Neural cell (in vitro differentiated cells): ENCODE measurements around the gene AZU1. TPM values are rescaled to one million over a fixed set of nuclear protein-coding genes. Genes with fewer than 3 reads are reported as not detected.

ENCODE experiments used
- H2AFZ ChIP-seq: fragments of 200-600, 300-800 bp; sonication (generic), shearing (Covaris generic); 2 replicates; pipeline ENCODE4 v1.6.0; 2014; ENCODE audit warnings: low read depth, mild to moderate bottlenecking, antibody characterized with exemption, low read length, moderate library complexity
- H3F3A ChIP-seq: fragments of 200-600 bp; shearing (Covaris generic); 2 replicates; pipeline ENCODE4 v1.6.1; 2016; ENCODE audit warnings: mild to moderate bottlenecking, moderate library complexity, mixed read lengths, antibody characterized with exemption, low read length; ENCODE audit not compliant: insufficient read depth, poor library complexity, severe bottlenecking
- H3K27ac ChIP-seq: fragments of 200-600, 300-800 bp; sonication (generic), shearing (Covaris generic); 2 replicates; pipeline ENCODE4 v1.5.1; 2014; ENCODE audit warnings: mild to moderate bottlenecking, low read length, moderate library complexity
- H3K27me3 ChIP-seq: fragments of 300-800, 200-600 bp; sonication (generic), shearing (Covaris generic); 2 replicates; pipeline ENCODE4 v1.6.0; 2014; ENCODE audit warnings: mild to moderate bottlenecking, low read depth, low read length, moderate library complexity; ENCODE audit not compliant: insufficient read depth
- H3K36me3 ChIP-seq: fragments of 300-800, 200-600 bp; sonication (generic), shearing (Covaris generic); 2 replicates; pipeline ENCODE4 v1.5.1; 2014; ENCODE audit warnings: mild to moderate bottlenecking, antibody characterized with exemption, low read length, moderate library complexity; ENCODE audit not compliant: insufficient read depth
- H3K4me2 ChIP-seq: fragments of 300-800, 200-600 bp; sonication (generic), shearing (Covaris generic); 2 replicates; pipeline ENCODE4 v1.6.0; 2014; ENCODE audit warnings: mild to moderate bottlenecking, low read length
- H3K4me3 ChIP-seq: fragments of 300-800, 200-600 bp; sonication (generic), shearing (Covaris generic); 2 replicates; pipeline ENCODE4 v1.5.1; 2014; ENCODE audit warnings: mild to moderate bottlenecking, low read length, moderate library complexity
- H3K79me2 ChIP-seq: fragments of 200-600 bp; shearing (Covaris generic); replicated peaks from 2 replicates; pipeline ENCODE4 v1.6.0; 2014; ENCODE audit warnings: mild to moderate bottlenecking, low read length, moderate library complexity; ENCODE audit not compliant: insufficient read depth
- H3K9ac ChIP-seq: fragments of 300-800, 200-600 bp; sonication (generic), shearing (Covaris generic); 2 replicates; pipeline ENCODE4 v1.6.1; 2016; ENCODE audit warnings: mild to moderate bottlenecking, low read length, mixed read lengths
- H3K9me2 ChIP-seq: fragments of 200-600 bp; shearing (Covaris generic); 2 replicates; pipeline ENCODE4 v1.6.1; 2016; ENCODE audit warnings: mild to moderate bottlenecking, low read length, mixed read lengths; ENCODE audit not compliant: insufficient read depth
- H3K9me3 ChIP-seq: fragments of 200-600, 300-800 bp; sonication (generic), shearing (Covaris generic); 2 replicates; pipeline ENCODE4 v1.6.1; 2016; ENCODE audit warnings: mild to moderate bottlenecking, mixed run types, low read length, moderate library complexity, mixed read lengths
- H4K20me1 ChIP-seq: fragments of 200-600 bp; shearing (Covaris generic); 2 replicates; pipeline ENCODE4 v1.6.1; 2016; ENCODE audit warnings: mild to moderate bottlenecking, mixed run types; ENCODE audit not compliant: insufficient read depth
- EP300 ChIP-seq: fragments of 450-650 bp; conservative IDR thresholded peaks from 2 replicates; pipeline ENCODE4 v1.6.1; 2014; ENCODE audit warnings: antibody characterized with exemption, mild to moderate bottlenecking, moderate library complexity; ENCODE audit not compliant: poor library complexity, severe bottlenecking
- EZH2 ChIP-seq: fragments of 200-600, 300-800 bp; shearing (Covaris generic), sonication (generic); IDR thresholded peaks from 2 replicates; pipeline ENCODE4 v1.6.1; 2014; ENCODE audit warnings: antibody characterized with exemption, low read length, borderline replicate concordance, mild to moderate bottlenecking; ENCODE audit not compliant: insufficient read depth, poor library complexity, severe bottlenecking
- MXI1 ChIP-seq: fragments of 450-650 bp; conservative IDR thresholded peaks from 2 replicates; pipeline ENCODE4 v1.6.1; 2014; ENCODE audit warnings: antibody characterized with exemption, mild to moderate bottlenecking; ENCODE audit not compliant: poor library complexity, severe bottlenecking
- POLR2AphosphoS5 ChIP-seq: IDR thresholded peaks from 2 replicates; pipeline ENCODE4 v1.6.1; 2012
- RAD21 ChIP-seq: fragments of 450-650 bp; conservative IDR thresholded peaks from 2 replicates; pipeline ENCODE4 v1.6.1; 2014; ENCODE audit warnings: antibody characterized with exemption, mild to moderate bottlenecking, moderate library complexity
- SMC3 ChIP-seq: fragments of 450-650 bp; conservative IDR thresholded peaks from 2 replicates; pipeline ENCODE4 v1.6.1; 2014; ENCODE audit warnings: antibody characterized with exemption, mild to moderate bottlenecking, moderate library complexity; ENCODE audit not compliant: poor library complexity
- TAF1 ChIP-seq: IDR thresholded peaks from 2 replicates; pipeline ENCODE4 v1.6.1; 2012; ENCODE audit warnings: low read depth
- polyA plus RNA-seq: library from polyadenylated mRNA; depleted of rRNA; stranded (reverse); fragments of >200 nt; gene quantifications from 2 replicates; pipeline ENCODE4 v1.2.3, GENCODE V29; 2014
- TF ChIP-seq, protein P1 (sequence below): fragments of 450-650 bp; IDR thresholded peaks from 2 replicates; pipeline ENCODE4 v1.5.1; 2014; ENCODE audit warnings: antibody characterized with exemption, mild to moderate bottlenecking, moderate library complexity; ENCODE audit not compliant: poor library complexity, severe bottlenecking
- TF ChIP-seq, protein P2 (sequence below): IDR thresholded peaks from 2 replicates; pipeline ENCODE4 v1.6.1; 2012; ENCODE audit warnings: borderline replicate concordance

Gene AZU1
- polyA plus RNA-seq, 1 donor from 2014 or later: 1.1 TPM

DNA sequence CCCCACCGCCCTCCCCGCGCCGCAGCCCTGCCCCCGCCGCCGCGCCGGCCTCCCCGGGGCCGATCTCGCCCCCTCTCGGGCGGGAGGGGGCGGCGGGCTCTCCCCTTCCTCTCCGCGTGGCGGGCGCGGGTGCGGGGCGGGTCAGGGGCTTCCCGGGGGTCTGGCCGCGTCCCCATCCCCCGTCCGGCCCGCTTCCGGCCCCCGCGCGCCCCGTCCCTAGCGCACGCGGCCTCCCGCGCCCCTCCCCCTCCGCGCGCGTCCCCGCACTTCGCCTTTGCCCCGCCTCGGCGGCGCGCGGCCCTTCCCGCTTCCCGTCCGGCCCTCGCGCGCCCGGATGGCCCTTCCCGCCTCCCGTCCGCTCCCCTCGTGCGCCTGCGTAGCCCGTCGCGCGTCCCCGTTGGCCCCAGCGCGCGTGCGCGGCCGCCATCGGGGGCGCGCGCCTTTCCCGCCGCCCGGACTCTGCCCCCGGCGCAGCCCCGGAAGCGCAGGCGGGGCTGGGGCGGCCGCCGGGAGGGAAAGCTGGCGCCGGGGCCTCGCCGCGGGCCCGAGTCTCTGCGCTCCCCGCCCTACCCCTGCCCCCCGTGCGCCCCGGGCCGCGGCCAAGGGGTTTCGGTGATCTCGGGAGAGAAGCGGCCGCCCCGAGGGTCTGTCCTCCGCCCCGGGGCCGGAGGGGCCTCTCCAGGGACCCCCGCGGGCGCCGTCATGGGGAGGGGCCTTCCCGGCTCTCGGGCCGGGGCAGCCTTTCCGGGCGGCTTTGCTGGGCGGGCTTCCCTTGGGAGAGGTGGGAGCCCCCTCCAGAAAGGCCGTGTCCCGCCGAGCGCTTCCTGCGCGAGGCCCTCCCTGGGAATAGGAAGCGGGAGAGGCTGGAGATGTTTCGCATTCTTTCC lies 29.9 kb upstream of the AZU1 start:
- no peak overlapping the region for H2AFZ ChIP-seq
- no peaks in the 10 kb centered on the region for H3K27me3 ChIP-seq
- H3F3A ChIP-seq: no peaks in the 10 kb centered on the region
- peaks cover 37% of the 10 kb centered on the region for H4K20me1 ChIP-seq
- H3K36me3 ChIP-seq: no peaks in the 10 kb centered on the region
- peak overlapping the region; percentile 80 for H3K4me3 ChIP-seq
- no peaks in the 10 kb centered on the region for H3K9me2 ChIP-seq
- H3K79me2 ChIP-seq: peaks cover 47% of the 10 kb centered on the region
- H3K27ac ChIP-seq: peak overlapping the region; percentile 62
- TF ChIP-seq, protein P1, sequence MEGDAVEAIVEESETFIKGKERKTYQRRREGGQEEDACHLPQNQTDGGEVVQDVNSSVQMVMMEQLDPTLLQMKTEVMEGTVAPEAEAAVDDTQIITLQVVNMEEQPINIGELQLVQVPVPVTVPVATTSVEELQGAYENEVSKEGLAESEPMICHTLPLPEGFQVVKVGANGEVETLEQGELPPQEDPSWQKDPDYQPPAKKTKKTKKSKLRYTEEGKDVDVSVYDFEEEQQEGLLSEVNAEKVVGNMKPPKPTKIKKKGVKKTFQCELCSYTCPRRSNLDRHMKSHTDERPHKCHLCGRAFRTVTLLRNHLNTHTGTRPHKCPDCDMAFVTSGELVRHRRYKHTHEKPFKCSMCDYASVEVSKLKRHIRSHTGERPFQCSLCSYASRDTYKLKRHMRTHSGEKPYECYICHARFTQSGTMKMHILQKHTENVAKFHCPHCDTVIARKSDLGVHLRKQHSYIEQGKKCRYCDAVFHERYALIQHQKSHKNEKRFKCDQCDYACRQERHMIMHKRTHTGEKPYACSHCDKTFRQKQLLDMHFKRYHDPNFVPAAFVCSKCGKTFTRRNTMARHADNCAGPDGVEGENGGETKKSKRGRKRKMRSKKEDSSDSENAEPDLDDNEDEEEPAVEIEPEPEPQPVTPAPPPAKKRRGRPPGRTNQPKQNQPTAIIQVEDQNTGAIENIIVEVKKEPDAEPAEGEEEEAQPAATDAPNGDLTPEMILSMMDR: no peak
- TF ChIP-seq, protein P2, sequence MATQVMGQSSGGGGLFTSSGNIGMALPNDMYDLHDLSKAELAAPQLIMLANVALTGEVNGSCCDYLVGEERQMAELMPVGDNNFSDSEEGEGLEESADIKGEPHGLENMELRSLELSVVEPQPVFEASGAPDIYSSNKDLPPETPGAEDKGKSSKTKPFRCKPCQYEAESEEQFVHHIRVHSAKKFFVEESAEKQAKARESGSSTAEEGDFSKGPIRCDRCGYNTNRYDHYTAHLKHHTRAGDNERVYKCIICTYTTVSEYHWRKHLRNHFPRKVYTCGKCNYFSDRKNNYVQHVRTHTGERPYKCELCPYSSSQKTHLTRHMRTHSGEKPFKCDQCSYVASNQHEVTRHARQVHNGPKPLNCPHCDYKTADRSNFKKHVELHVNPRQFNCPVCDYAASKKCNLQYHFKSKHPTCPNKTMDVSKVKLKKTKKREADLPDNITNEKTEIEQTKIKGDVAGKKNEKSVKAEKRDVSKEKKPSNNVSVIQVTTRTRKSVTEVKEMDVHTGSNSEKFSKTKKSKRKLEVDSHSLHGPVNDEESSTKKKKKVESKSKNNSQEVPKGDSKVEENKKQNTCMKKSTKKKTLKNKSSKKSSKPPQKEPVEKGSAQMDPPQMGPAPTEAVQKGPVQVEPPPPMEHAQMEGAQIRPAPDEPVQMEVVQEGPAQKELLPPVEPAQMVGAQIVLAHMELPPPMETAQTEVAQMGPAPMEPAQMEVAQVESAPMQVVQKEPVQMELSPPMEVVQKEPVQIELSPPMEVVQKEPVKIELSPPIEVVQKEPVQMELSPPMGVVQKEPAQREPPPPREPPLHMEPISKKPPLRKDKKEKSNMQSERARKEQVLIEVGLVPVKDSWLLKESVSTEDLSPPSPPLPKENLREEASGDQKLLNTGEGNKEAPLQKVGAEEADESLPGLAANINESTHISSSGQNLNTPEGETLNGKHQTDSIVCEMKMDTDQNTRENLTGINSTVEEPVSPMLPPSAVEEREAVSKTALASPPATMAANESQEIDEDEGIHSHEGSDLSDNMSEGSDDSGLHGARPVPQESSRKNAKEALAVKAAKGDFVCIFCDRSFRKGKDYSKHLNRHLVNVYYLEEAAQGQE: no peak
- TF ChIP-seq TAF1: peak; percentile 53
- no peak for TF ChIP-seq RAD21
- TF ChIP-seq MXI1: no peak
- TF ChIP-seq POLR2AphosphoS5: no peak
- peak overlapping the region; percentile 76 for H3K4me2 ChIP-seq
- H3K9me3 ChIP-seq: no peaks in the 10 kb centered on the region
- H3K9ac ChIP-seq: peak overlapping the region; percentile 83

DNA sequence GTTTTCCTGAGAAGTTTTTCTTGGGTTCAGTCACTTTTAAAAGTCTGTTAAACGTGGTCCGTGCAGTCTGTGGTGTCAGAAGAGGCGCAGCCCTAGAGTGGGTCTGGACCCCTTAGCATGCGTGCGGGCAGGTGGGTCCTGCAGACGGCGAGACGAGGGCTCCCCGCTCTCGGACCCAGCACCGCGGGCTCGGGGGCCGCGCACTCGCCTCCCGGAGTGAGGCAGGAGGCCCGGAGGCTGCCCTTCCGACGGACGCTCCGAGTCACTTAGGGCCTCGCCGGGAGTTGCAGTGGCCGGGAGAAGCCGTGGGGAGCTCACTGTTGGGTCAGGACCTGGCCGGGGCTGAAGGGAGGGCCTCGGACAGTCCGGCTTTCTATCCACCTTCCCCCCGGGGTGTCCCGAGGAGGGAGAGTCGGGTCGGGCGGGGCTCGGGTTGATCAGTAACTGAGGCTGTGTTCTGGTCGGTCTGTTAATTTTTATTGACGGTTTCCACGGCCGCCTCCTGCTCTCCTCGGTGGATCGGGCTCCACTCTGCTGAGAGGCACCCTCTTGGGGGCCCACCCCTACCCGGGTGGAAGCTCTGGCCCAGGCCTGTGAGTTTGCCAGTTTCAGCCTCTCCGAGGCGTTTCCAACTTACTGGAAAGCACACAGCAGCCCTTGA lies 29.1 kb upstream of the AZU1 start:
- Histone ChIP-seq H3K9me2 (no peaks in the 10 kb centered on the region), H3K27me3 (no peaks in the 10 kb centered on the region), H3K4me2 (peak overlapping the region; percentile 76), H4K20me1 (peaks cover 44% of the 10 kb centered on the region), H3K9ac (peak overlapping the region; percentile 83), H3K79me2 (peaks cover 55% of the 10 kb centered on the region), H3K9me3 (no peaks in the 10 kb centered on the region), H3K4me3 (peak overlapping the region; percentile 80), H3F3A (no peaks in the 10 kb centered on the region), H2AFZ (no peak overlapping the region), H3K36me3 (no peaks in the 10 kb centered on the region), H3K27ac (peak overlapping the region; percentile 42)
- TF ChIP-seq, protein P1: no peak
- TF ChIP-seq SMC3 (no peak), EZH2 (no peak), RAD21 (no peak), POLR2AphosphoS5 (no peak), MXI1 (no peak), EP300 (no peak), TAF1 (no peak)
- TF ChIP-seq, protein P2: no peak
